ENCODE results near the gene MMAA. TPM values are rescaled to one million over a fixed set of nuclear protein-coding genes. Genes with fewer than 3 reads are reported as not detected.
"Not testable (repeated sequence)": the region's sequence is repeated elsewhere in the genome, so short reads cannot be mapped to it uniquely, and the experiment has no call there.

The MMAA gene
- total RNA-seq (6.6 TPM), polyA plus RNA-seq (ENCODE audit: insufficient read depth in 1 of 8, insufficient read length in 8 of 8, low replicate concordance in 1 of 8) (1 to 10 TPM; 4.4 to 7.8 (median 6.2) TPM)
- long read RNA-seq, donor 1, result 0 reads
- long read RNA-seq, donor 2, result 0 reads
- long read RNA-seq, donor 3, full-length matches to known transcripts, result 1 of 1 reads
- long read RNA-seq, donor 3, partial matches to known transcripts, result 0 of 1 reads
- long read RNA-seq, donor 3, other reads (novel, unspliced or antisense), result 0 of 1 reads
- long read RNA-seq, donor 4, result 0 reads
- long read RNA-seq, donor 5, full-length matches to known transcripts, result 5 of 5 reads
- long read RNA-seq, donor 5, partial matches to known transcripts, result 0 of 5 reads
- long read RNA-seq, donor 5, other reads (novel, unspliced or antisense), result 0 of 5 reads
- long read RNA-seq, donor 6, full-length matches to known transcripts, result 3 of 3 reads
- long read RNA-seq, donor 6, partial matches to known transcripts, result 0 of 3 reads
- long read RNA-seq, donor 6, other reads (novel, unspliced or antisense), result 0 of 3 reads
- long read RNA-seq, donor 7, full-length matches to known transcripts, result 1 of 1 reads
- long read RNA-seq, donor 7, partial matches to known transcripts, result 0 of 1 reads
- long read RNA-seq, donor 7, other reads (novel, unspliced or antisense), result 0 of 1 reads
- long read RNA-seq, donor 8, full-length matches to known transcripts, result 2 of 2 reads
- long read RNA-seq, donor 8, partial matches to known transcripts, result 0 of 2 reads
- long read RNA-seq, donor 8, other reads (novel, unspliced or antisense), result 0 of 2 reads
- long read RNA-seq, donor 9, full-length matches to known transcripts, result 3 of 3 reads
- long read RNA-seq, donor 9, partial matches to known transcripts, result 0 of 3 reads
- long read RNA-seq, donor 9, other reads (novel, unspliced or antisense), result 0 of 3 reads
- long read RNA-seq, donor 10, full-length matches to known transcripts, result 5 of 5 reads
- long read RNA-seq, donor 10, partial matches to known transcripts, result 0 of 5 reads
- long read RNA-seq, donor 10, other reads (novel, unspliced or antisense), result 0 of 5 reads
- long read RNA-seq, donor 11, result 0 reads

DNA sequence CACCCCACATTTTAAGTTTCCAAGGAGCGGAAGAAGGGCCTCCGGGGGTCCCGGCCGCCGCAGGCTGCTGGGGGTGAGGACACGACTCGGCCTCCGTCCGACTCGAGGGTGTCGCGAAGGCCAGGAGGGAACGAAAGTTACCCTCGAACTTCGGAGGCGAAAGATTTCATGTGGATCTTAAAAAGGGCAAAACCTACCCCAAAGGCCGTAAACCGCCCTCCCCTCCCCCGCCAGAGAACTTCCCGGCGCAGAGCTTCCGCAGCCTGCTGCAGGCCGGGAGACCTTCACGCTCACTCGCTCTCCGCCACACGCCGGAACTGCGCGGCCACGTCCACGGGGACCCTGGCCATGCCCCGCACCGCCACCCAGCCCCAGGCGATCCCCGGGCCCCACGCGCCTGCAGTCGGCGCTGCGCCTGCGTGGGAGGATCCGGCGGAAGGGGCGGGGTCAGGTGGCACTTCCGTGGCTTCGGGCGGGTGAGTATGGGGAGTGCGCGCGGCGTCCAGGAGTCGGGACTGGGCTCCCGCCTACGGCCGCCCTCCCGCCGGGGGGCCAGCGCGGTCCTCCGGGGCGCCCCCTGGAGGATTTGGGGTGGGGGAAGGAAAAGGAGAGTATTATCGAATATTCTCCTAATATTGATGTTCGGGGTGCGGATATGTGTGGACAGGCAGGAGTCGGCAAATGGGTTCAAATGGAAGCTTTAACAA, at the start of gene MMAA:
TSS of gene MMAA (plus strand) at position 454 of the 707 bp plus-strand sequence. CDS start 19,755 bp downstream, outside the sequence.
- Histone ChIP-seq H3K27ac (ENCODE audit: low read length) (peak within 1 kb of the TSS; percentile 99), H3K9me3 (replicated peaks; ENCODE audit: control insufficient read depth, low read depth, low read length) (no peaks in the 10 kb centered on the region), H3K36me3 (ENCODE audit: control insufficient read depth, insufficient read depth, low read length) (no peaks in the 10 kb centered on the region), H3K4me3 (ENCODE audit: low read length) (peak within 1 kb of the TSS; percentile 89), H3K27me3 (ENCODE audit: control insufficient read depth, insufficient read depth, low read length) (no peaks in the 10 kb centered on the region), H3K4me1 (ENCODE audit: control insufficient read depth, insufficient read depth, low read length) (no peaks in the 10 kb centered on the region)
- under 1% methylated on average over 58 of the region's 66 CpGs for WGBS (ENCODE audit: insufficient coverage)
- DNase-seq, result peak; percentile 97

- not testable (repeated sequence) for H3K4me3 ChIP-seq (ENCODE audit: low read length); DNase-seq; H3K27ac ChIP-seq (ENCODE audit: low read length); H3K9me3 ChIP-seq (replicated peaks; ENCODE audit: control insufficient read depth, low read depth, low read length); H3K36me3 ChIP-seq (ENCODE audit: control insufficient read depth, insufficient read depth, low read length); H3K4me1 ChIP-seq (ENCODE audit: control insufficient read depth, insufficient read depth, low read length); H3K27me3 ChIP-seq (ENCODE audit: control insufficient read depth, insufficient read depth, low read length)
- WGBS (ENCODE audit: insufficient coverage), result 95% methylated on average over 5 of the region's 7 CpGs
Measured at GRCh38 chr4:145574546-145574945, 44.6 kb upstream of the MMAA start.

- no peaks in the 10 kb centered on the region for H3K36me3 ChIP-seq (ENCODE audit: control insufficient read depth, insufficient read depth, low read length)
- no peak overlapping the region for H3K4me3 ChIP-seq (ENCODE audit: low read length)
- no peaks in the 10 kb centered on the region for H3K27me3 ChIP-seq (ENCODE audit: control insufficient read depth, insufficient read depth, low read length)
- WGBS (ENCODE audit: insufficient coverage), result no CpG with 5 or more reads among the region's 3 CpGs
- no peaks in the 10 kb centered on the region for H3K4me1 ChIP-seq (ENCODE audit: control insufficient read depth, insufficient read depth, low read length)
- H3K9me3 ChIP-seq (replicated peaks; ENCODE audit: control insufficient read depth, low read depth, low read length), result no peaks in the 10 kb centered on the region
- DNase-seq, result no peak
- no peak overlapping the region for H3K27ac ChIP-seq (ENCODE audit: low read length)
Measured at GRCh38 chr4:145580906-145581305, 38.3 kb upstream of the MMAA start.

- Histone ChIP-seq H3K4me3 (ENCODE audit: low read length) (no peak overlapping the region), H3K9me3 (replicated peaks; ENCODE audit: control insufficient read depth, low read depth, low read length) (no peaks in the 10 kb centered on the region), H3K27ac (ENCODE audit: low read length) (no peak overlapping the region), H3K36me3 (ENCODE audit: control insufficient read depth, insufficient read depth, low read length) (no peaks in the 10 kb centered on the region), H3K27me3 (ENCODE audit: control insufficient read depth, insufficient read depth, low read length) (no peaks in the 10 kb centered on the region), H3K4me1 (ENCODE audit: control insufficient read depth, insufficient read depth, low read length) (no peaks in the 10 kb centered on the region)
- WGBS (ENCODE audit: insufficient coverage), result 80% methylated on average over 2 of the region's 6 CpGs
- no peak for DNase-seq
Measured at GRCh38 chr4:145583191-145584055, 35.8 kb upstream of the MMAA start.

GRCh38 chr4:145587088-145587754, 32.0 kb upstream of the MMAA start:
- Histone ChIP-seq H3K4me1 (ENCODE audit: control insufficient read depth, insufficient read depth, low read length) (no peaks in the 10 kb centered on the region), H3K9me3 (replicated peaks; ENCODE audit: control insufficient read depth, low read depth, low read length) (no peaks in the 10 kb centered on the region), H3K27ac (ENCODE audit: low read length) (no peak overlapping the region), H3K27me3 (ENCODE audit: control insufficient read depth, insufficient read depth, low read length) (no peaks in the 10 kb centered on the region), H3K4me3 (ENCODE audit: low read length) (no peak overlapping the region), H3K36me3 (ENCODE audit: control insufficient read depth, insufficient read depth, low read length) (no peaks in the 10 kb centered on the region)
- DNase-seq, result no peak
- 48% methylated on average over 2 of the region's 3 CpGs for WGBS (ENCODE audit: insufficient coverage)

DNA sequence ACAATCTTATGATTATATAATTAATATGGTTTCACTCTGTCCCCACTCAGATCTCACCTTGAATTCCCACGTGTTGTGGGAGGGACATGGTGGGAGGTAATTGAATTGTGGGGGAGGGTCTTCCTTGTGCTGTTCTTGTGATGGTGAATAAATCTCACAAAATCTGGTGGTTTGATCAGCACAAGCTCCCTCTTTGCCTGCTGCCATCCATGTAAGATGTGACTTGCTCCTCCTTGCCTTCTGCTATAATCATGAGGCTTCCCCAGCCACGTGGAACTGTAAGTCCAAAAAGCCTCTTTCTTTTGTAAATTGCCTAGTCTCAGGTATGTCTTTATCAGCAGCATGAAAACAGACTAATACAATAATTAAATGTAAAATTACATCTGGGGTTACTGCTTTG, 29.8 kb upstream of the MMAA start:
- not testable (repeated sequence) for H3K27ac ChIP-seq (ENCODE audit: low read length); H3K27me3 ChIP-seq (ENCODE audit: control insufficient read depth, insufficient read depth, low read length); DNase-seq; H3K9me3 ChIP-seq (replicated peaks; ENCODE audit: control insufficient read depth, low read depth, low read length); H3K36me3 ChIP-seq (ENCODE audit: control insufficient read depth, insufficient read depth, low read length); H3K4me3 ChIP-seq (ENCODE audit: low read length); H3K4me1 ChIP-seq (ENCODE audit: control insufficient read depth, insufficient read depth, low read length)
- WGBS (ENCODE audit: insufficient coverage), result no CpG with 5 or more reads among the region's 2 CpGs

- Histone ChIP-seq H3K4me3 (ENCODE audit: low read length) (no peak overlapping the region), H3K9me3 (replicated peaks; ENCODE audit: control insufficient read depth, low read depth, low read length) (no peaks in the 10 kb centered on the region), H3K27ac (ENCODE audit: low read length) (no peak overlapping the region), H3K27me3 (ENCODE audit: control insufficient read depth, insufficient read depth, low read length) (no peaks in the 10 kb centered on the region), H3K4me1 (ENCODE audit: control insufficient read depth, insufficient read depth, low read length) (no peaks in the 10 kb centered on the region), H3K36me3 (ENCODE audit: control insufficient read depth, insufficient read depth, low read length) (no peaks in the 10 kb centered on the region)
- no CpG with 5 or more reads among the region's 3 CpGs for WGBS (ENCODE audit: insufficient coverage)
- no peak for DNase-seq
Measured at GRCh38 chr4:145589916-145590702, 29.1 kb upstream of the MMAA start.

- no peak overlapping the region for H3K4me3 ChIP-seq (ENCODE audit: low read length)
- no peak overlapping the region for H3K27ac ChIP-seq (ENCODE audit: low read length)
- no peaks in the 10 kb centered on the region for H3K27me3 ChIP-seq (ENCODE audit: control insufficient read depth, insufficient read depth, low read length)
- H3K9me3 ChIP-seq (replicated peaks; ENCODE audit: control insufficient read depth, low read depth, low read length), result peaks cover 6% of the 10 kb centered on the region
- H3K4me1 ChIP-seq (ENCODE audit: control insufficient read depth, insufficient read depth, low read length), result no peaks in the 10 kb centered on the region
- no peak for DNase-seq
- no peaks in the 10 kb centered on the region for H3K36me3 ChIP-seq (ENCODE audit: control insufficient read depth, insufficient read depth, low read length)
- no CpG with 5 or more reads among the region's 4 CpGs for WGBS (ENCODE audit: insufficient coverage)
Measured at GRCh38 chr4:145602129-145602760, 16.9 kb upstream of the MMAA start.
